Right atrium auricular region (tissue), 2 donors: ENCODE data around the gene SH3BGRL3. TPM values are rescaled to one million over a fixed set of nuclear protein-coding genes. Genes with fewer than 3 reads are reported as not detected.
A peak's percentile ranks its signal among the peaks of the same experiment; 100 is the strongest.
"Not testable (repeated sequence)": the region's sequence is repeated elsewhere in the genome, so short reads cannot be mapped to it uniquely, and the experiment has no call there.

Experiments used
- DNase-seq: peaks from one replicate; pipeline ENCODE4 v3.0.0-alpha.2; 2019; ENCODE audit warnings: low spot score
- H3K27ac ChIP-seq, 2 donors: fragments of 200-600 bp; sonication (generic); 1 replicate in 1 of 2; 2 replicates in 1 of 2; pipeline ENCODE4 v1.5.1; 2016 to 2019
- H3K27me3 ChIP-seq, 2 donors: fragments of 200-600 bp; sonication (generic); one replicate each; pipeline versions ENCODE4 v1.5.1 to v1.6.0; 2017 to 2019
- H3K36me3 ChIP-seq: fragments of 200-600 bp; sonication (generic); one replicate; pipeline ENCODE4 v1.5.1; 2016
- H3K4me1 ChIP-seq, 2 donors: fragments of 200-600 bp; sonication (generic); one replicate each; pipeline versions ENCODE4 v1.5.1 to v1.6.0; 2017 to 2019
- H3K4me3 ChIP-seq, 2 donors: fragments of 200-600 bp; sonication (generic); 1 replicate in 1 of 2; 2 replicates in 1 of 2; pipeline ENCODE4 v1.5.1; 2017 to 2019; ENCODE audit warnings: mild to moderate bottlenecking in 1 of 2, moderate library complexity in 1 of 2
- H3K9me3 ChIP-seq, 2 donors: fragments of 200-600 bp; sonication (generic); one replicate each; pipeline ENCODE4 v1.5.1; 2019
- total RNA-seq, 2 donors: library from RNA; depleted of rRNA; stranded (reverse); fragments of >200 nt; gene quantifications; one replicate each; pipeline ENCODE4 v1.1.0, GENCODE V29; 2016
- TF ChIP-seq, protein P1 (sequence below), 2 donors: fragments of 200-600 bp; sonication (generic); IDR thresholded peaks; one replicate each; pipeline ENCODE4 v1.5.1; 2019; ENCODE audit warnings: antibody characterized with exemption in 2 of 2

The SH3BGRL3 gene
- total RNA-seq, 2 donors from 2014 or later = 24.8 to 66.0 TPM

DNA sequence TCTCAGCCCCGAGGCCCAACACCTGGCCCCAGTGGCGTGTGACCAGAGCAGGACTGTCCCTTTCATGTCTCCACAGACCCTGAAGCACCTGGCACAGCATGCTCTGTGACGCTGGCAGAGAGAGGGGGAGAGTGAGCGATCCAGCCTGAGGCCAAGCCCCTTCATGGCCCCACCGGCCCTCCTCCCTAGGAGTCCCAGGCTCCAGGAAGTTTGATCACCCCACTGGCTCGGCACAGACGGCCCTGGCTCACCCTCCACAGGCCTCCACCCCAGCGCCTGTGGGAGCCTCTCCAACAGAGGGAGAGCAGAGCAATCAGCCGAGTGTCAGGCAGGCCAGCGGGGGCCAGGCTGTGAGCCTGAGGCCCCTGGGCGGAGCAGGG lies 11.0 kb downstream of the SH3BGRL3 start:
- H3K4me1 ChIP-seq = peaks cover 0 to 29% of the 10 kb centered on the region in 2 donors
- no peaks in the 10 kb centered on the region for H3K9me3 ChIP-seq
- no peak for DNase-seq
- H3K27me3 ChIP-seq = no peaks in the 10 kb centered on the region
- H3K27ac ChIP-seq = peak overlapping the region; percentile 16 to 21
- no peaks in the 10 kb centered on the region for H3K36me3 ChIP-seq
- no peak overlapping the region for H3K4me3 ChIP-seq
- TF ChIP-seq, protein P1, sequence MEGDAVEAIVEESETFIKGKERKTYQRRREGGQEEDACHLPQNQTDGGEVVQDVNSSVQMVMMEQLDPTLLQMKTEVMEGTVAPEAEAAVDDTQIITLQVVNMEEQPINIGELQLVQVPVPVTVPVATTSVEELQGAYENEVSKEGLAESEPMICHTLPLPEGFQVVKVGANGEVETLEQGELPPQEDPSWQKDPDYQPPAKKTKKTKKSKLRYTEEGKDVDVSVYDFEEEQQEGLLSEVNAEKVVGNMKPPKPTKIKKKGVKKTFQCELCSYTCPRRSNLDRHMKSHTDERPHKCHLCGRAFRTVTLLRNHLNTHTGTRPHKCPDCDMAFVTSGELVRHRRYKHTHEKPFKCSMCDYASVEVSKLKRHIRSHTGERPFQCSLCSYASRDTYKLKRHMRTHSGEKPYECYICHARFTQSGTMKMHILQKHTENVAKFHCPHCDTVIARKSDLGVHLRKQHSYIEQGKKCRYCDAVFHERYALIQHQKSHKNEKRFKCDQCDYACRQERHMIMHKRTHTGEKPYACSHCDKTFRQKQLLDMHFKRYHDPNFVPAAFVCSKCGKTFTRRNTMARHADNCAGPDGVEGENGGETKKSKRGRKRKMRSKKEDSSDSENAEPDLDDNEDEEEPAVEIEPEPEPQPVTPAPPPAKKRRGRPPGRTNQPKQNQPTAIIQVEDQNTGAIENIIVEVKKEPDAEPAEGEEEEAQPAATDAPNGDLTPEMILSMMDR (IDR thresholded peaks at IDR 0.05) = no peak

DNA sequence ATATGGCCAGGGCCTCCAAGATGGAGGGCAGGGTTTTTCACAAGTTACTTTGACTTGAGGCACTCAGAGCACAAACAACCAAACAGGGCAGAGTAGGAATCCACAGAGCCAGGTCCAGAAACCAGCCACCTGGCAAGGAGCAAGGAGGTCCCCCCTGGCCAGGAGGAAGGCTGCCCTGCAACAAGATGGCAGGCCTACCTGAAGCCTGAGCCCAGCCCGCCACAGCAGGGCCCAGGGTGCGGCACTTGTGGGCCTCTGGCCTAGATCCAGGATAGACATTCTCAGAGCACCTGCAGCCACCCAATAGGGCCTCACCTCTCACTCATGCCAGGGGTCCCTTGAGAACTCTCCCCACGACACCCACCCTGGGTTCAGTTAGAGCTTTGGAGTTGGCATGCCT lies 11.5 kb downstream of the SH3BGRL3 start:
- TF ChIP-seq, protein P1 (IDR thresholded peaks at IDR 0.05) = no peak
- no peak overlapping the region for H3K4me3 ChIP-seq
- no peak for DNase-seq
- no peaks in the 10 kb centered on the region for H3K9me3 ChIP-seq
- no peaks in the 10 kb centered on the region for H3K27me3 ChIP-seq
- no peaks in the 10 kb centered on the region for H3K36me3 ChIP-seq
- peaks cover 0 to 24% of the 10 kb centered on the region in 2 donors for H3K4me1 ChIP-seq
- H3K27ac ChIP-seq = no peak overlapping the region

DNA sequence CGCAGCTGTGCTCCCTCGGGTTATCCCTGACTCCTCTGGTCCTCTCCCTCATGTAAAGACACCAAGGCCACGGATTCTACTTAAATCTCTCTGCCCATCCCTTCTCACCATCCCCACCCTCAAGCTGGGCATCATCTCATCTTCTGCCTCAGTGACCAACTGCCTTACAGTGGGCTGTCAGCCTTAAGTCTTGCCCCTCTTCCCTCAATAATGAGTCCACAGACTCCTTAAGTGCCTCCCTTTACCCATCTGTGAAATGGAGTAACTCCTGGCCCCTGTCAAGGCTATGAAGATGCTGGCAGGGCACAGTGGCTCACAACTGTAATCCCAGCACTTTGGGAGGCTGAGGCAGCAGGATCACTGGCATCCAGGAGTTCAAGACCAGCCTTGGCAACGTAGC lies 12.1 kb downstream of the SH3BGRL3 start:
- H3K9me3 ChIP-seq = no peaks in the 10 kb centered on the region
- H3K36me3 ChIP-seq = no peaks in the 10 kb centered on the region
- no peaks in the 10 kb centered on the region for H3K27me3 ChIP-seq
- TF ChIP-seq, protein P1 (IDR thresholded peaks at IDR 0.05) = no peak
- H3K4me3 ChIP-seq = no peak overlapping the region
- peaks cover 0 to 21% of the 10 kb centered on the region in 2 donors for H3K4me1 ChIP-seq
- H3K27ac ChIP-seq = no peak overlapping the region
- DNase-seq = no peak

DNA sequence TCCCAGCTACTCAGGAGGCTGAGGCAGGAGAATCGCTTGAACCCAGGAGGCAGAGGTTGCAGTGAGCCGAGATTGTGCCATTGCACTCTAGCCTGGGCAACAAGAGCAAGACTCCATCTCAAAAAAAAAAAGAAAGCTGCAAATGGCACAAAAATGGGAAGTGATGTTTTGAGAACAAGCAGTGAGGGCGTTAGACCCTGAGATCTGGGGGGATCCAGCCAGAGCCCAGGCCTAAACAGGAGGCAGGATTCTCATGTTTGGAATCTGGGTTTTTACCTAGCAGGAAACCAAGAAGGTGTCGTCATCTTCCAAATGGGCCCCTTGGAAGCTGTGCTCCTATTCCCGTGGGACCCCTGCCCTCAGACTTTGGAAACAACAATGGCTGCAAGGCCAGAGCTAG lies 12.8 kb downstream of the SH3BGRL3 start:
- H3K27me3 ChIP-seq, H3K4me3 ChIP-seq, H3K9me3 ChIP-seq, DNase-seq, H3K36me3 ChIP-seq, H3K27ac ChIP-seq: not testable (repeated sequence)
- peaks cover 0 to 15% of the 10 kb centered on the region in 2 donors for H3K4me1 ChIP-seq

DNA sequence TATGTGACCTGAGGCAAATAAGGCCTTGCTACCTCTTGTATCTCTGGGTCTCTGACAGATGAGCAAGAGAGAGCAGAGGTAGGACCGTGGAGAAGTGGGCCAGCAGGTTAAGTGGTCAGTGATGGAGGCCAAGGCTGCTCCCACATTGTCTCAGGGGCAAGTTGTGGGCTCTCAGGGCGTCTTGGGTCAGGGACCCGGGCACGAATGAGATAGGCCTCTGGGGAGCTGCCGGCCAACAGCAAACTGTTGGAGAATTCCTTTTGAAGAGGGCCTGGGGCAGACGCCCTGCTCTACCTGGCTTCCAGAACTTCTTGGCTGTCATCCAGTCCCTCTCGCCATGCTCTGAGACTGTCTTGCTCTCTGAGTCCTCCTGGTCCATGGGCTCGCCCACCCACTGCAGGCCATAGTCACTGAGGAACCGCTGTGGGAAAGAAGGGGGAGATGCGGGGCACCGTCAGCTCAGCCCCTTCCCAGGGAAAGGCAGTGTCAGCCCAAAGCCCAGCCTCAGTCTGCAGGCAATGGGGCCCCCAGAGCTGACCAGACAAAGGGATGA lies 14.1 kb downstream of the SH3BGRL3 start:
- Histone ChIP-seq H3K27me3 (no peaks in the 10 kb centered on the region), H3K4me3 (no peak overlapping the region), H3K27ac (no peak overlapping the region), H3K9me3 (no peaks in the 10 kb centered on the region), H3K4me1 (peaks cover 0 to 14% of the 10 kb centered on the region in 2 donors), H3K36me3 (no peaks in the 10 kb centered on the region)
- DNase-seq = no peak
- TF ChIP-seq, protein P1 (IDR thresholded peaks at IDR 0.05) = no peak

DNA sequence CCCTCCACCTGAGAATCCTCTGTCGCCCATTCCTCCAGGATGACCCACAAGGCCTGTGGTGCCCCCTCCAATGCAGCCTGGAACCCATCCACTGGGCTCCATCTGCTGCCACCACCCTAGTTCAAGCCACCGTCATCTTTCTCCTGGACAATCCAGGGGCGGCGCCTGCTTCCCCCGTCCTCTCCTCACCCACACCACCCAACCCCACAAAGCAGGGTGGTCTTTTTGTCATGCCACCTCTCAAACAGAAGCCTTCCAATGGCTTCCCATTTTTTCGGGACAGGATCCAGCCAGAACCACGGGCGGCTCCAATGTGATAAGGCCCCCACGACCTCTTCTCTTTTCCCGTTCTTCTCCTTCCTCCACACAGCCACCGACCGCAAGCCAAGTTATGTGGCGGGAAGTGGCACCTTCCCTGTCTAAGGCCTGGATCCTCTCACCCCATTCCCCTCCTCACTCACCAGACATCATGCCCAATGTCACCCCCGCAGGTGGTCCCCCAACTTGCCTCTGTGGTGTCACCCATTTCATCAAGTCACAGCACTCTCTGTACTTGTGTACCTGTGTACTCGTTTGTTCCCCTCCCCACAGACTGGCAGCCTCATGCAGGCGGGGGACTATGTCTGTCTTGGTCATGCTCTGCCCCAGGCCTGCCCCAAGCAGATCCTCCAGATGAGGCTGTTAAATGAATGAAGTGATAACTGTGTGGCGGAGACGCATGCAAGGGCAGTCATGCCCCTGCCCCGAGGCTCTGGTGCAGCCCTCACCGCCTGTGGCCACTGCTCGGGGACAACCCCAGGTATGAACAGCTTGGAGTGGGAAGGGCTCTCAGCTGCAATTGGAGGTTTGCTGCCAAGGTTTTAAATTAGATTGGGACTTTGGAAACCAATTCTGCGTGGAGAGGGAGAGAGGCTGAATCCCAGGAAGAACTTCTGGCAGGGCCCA lies 15.6 kb downstream of the SH3BGRL3 start:
- Histone ChIP-seq H3K4me3 (no peak overlapping the region), H3K36me3 (no peaks in the 10 kb centered on the region), H3K9me3 (no peaks in the 10 kb centered on the region), H3K27ac (no peak overlapping the region), H3K4me1 (peaks cover 0 to 5% of the 10 kb centered on the region in 2 donors), H3K27me3 (no peaks in the 10 kb centered on the region)
- DNase-seq = no peak
- TF ChIP-seq, protein P1 (IDR thresholded peaks at IDR 0.05) = no peak
